SK-N-SH treated with all-trans-retinoic acid at 6 μM for 48 hours (cell line): Measurements from ENCODE around the gene HDGFL2.

Experiments
- BACH2 ChIP-seq: fragments of 250-450 bp; sonication (Bioruptor Pico); IDR thresholded peaks from 2 replicates; pipeline ENCODE4 v1.9.0; 2021; ENCODE audit warnings: mild to moderate bottlenecking, borderline replicate concordance
- CSRNP3 ChIP-seq: fragments of 250-450 bp; sonication (Bioruptor Pico); IDR thresholded peaks from 2 replicates; pipeline ENCODE4 v1.5.1; 2021; ENCODE audit warnings: mild to moderate bottlenecking, moderate library complexity
- ESRRG ChIP-seq: fragments of 250-450 bp; sonication (Bioruptor Pico); IDR thresholded peaks from 2 replicates; pipeline ENCODE4 v1.6.1; 2021; ENCODE audit warnings: mild to moderate bottlenecking
- OSR1 ChIP-seq: fragments of 250-450 bp; sonication (Bioruptor Pico); IDR thresholded peaks from 2 replicates; pipeline ENCODE4 v1.8.0; 2022; ENCODE audit warnings: moderate library complexity, mild to moderate bottlenecking, inconsistent platforms
- PATZ1 ChIP-seq: fragments of 250-450 bp; sonication (Bioruptor Pico); IDR thresholded peaks from 2 replicates; pipeline ENCODE4 v1.8.0; 2020; ENCODE audit warnings: mild to moderate bottlenecking, moderate library complexity, borderline replicate concordance
- POU6F1 ChIP-seq: fragments of 250-450 bp; sonication (Bioruptor Pico); IDR thresholded peaks from 2 replicates; pipeline ENCODE4 v1.8.0; 2021; ENCODE audit warnings: low read depth, mild to moderate bottlenecking, moderate library complexity, borderline replicate concordance
- TSHZ2 ChIP-seq: fragments of 250-450 bp; sonication (Bioruptor Pico); IDR thresholded peaks from 2 replicates; pipeline ENCODE4 v1.5.0; 2020; ENCODE audit warnings: mild to moderate bottlenecking, moderate library complexity
- ZFP3 ChIP-seq: fragments of 250-450 bp; sonication (Bioruptor Pico); IDR thresholded peaks from 2 replicates; pipeline ENCODE4 v1.5.0; 2020; ENCODE audit warnings: mild to moderate bottlenecking, moderate library complexity

GRCh38 chr19:4456843-4457653 is 15.0 kb upstream of the HDGFL2 start:
- no peak for TF ChIP-seq OSR1
- TF ChIP-seq PATZ1 (CRISPR knock-in tag): 0 out of 2 replicates have a peak, but pooled peaks have one; percentile 24
- TF ChIP-seq TSHZ2 (CRISPR knock-in tag): no peak
- TF ChIP-seq ESRRG: no peak
- no peak for TF ChIP-seq POU6F1 (CRISPR knock-in tag)
- TF ChIP-seq CSRNP3 (CRISPR knock-in tag): no peak
- no peak for TF ChIP-seq BACH2 (CRISPR knock-in tag)
- TF ChIP-seq ZFP3 (CRISPR knock-in tag): no peak
